MM.1S (cell line): ENCODE data around the gene PAGE5.

ENCODE experiments used
- DNase-seq: peaks from one replicate; pipeline ENCODE4 v3.0.0-alpha.2; 2015
- H2AFZ ChIP-seq: fragments of 300-600 bp; sonication (generic); 2 replicates; pipeline ENCODE4 v1.6.0; 2016; ENCODE audit warnings: antibody characterized with exemption, low read length
- H3F3A ChIP-seq: fragments of 300-600 bp; sonication (generic); 2 replicates; pipeline ENCODE4 v1.6.1; 2016; ENCODE audit warnings: mild to moderate bottlenecking, antibody characterized with exemption, low read length, moderate library complexity, mixed read lengths; ENCODE audit not compliant: insufficient read depth
- H3K27ac ChIP-seq: fragments of 300-600 bp; sonication (generic); 2 replicates; pipeline ENCODE4 v1.5.1; 2016; ENCODE audit warnings: mild to moderate bottlenecking, low read length
- H3K27me3 ChIP-seq: fragments of 300-600 bp; sonication (generic); replicated peaks from 2 replicates; pipeline ENCODE4 v1.6.0; 2016; ENCODE audit warnings: low read length; ENCODE audit not compliant: insufficient read depth
- H3K36me3 ChIP-seq: fragments of 300-600 bp; sonication (generic); replicated peaks from 2 replicates; pipeline ENCODE4 v1.6.1; 2016; ENCODE audit warnings: mild to moderate bottlenecking, low read length, mixed read lengths; ENCODE audit not compliant: insufficient read depth
- H3K4me1 ChIP-seq: fragments of 300-600 bp; sonication (generic); 2 replicates; pipeline ENCODE4 v1.6.1; 2016; ENCODE audit warnings: low read length, mixed read lengths
- H3K4me2 ChIP-seq: fragments of 300-600 bp; sonication (generic); 2 replicates; pipeline ENCODE4 v1.6.0; 2016; ENCODE audit warnings: low read depth, low read length
- H3K4me3 ChIP-seq: fragments of 300-600 bp; sonication (generic); 2 replicates; pipeline ENCODE4 v1.5.1; 2016; ENCODE audit warnings: low read length, mixed read lengths
- H3K79me2 ChIP-seq: fragments of 300-600 bp; sonication (generic); 2 replicates; pipeline ENCODE4 v1.6.1; 2016; ENCODE audit warnings: mixed run types, low read length, mixed read lengths
- H3K9ac ChIP-seq: fragments of 300-600 bp; sonication (generic); 2 replicates; pipeline ENCODE4 v1.6.1; 2016; ENCODE audit warnings: low read length, mixed read lengths
- H3K9me2 ChIP-seq: fragments of 300-600 bp; sonication (generic); replicated peaks from 2 replicates; pipeline ENCODE4 v1.6.1; 2016; ENCODE audit warnings: mild to moderate bottlenecking, low read length, mixed read lengths; ENCODE audit not compliant: insufficient read depth
- H3K9me3 ChIP-seq: fragments of 300-600 bp; sonication (generic); replicated peaks from 2 replicates; pipeline ENCODE4 v1.6.1; 2016; ENCODE audit warnings: mild to moderate bottlenecking, low read length, mixed read lengths; ENCODE audit not compliant: insufficient read depth
- H4K20me1 ChIP-seq: fragments of 300-600 bp; sonication (generic); 2 replicates; pipeline ENCODE4 v1.6.1; 2016; ENCODE audit warnings: mild to moderate bottlenecking, low read length, moderate library complexity, mixed read lengths; ENCODE audit not compliant: insufficient read depth
- EZH2 ChIP-seq: fragments of 300-600 bp; sonication (generic); optimal IDR thresholded peaks from 2 replicates; pipeline ENCODE3; 2017; ENCODE audit warnings: low read depth, mild to moderate bottlenecking, antibody characterized with exemption, low read length, mixed read lengths
- EZH2phosphoT487 ChIP-seq: fragments of 300-600 bp; sonication (generic); IDR thresholded peaks from 2 replicates; pipeline ENCODE4 v1.6.1; 2018; ENCODE audit warnings: antibody characterized with exemption, low read length
- TF ChIP-seq, protein P1 (sequence below): fragments of 300-600 bp; sonication (generic); IDR thresholded peaks from 2 replicates; pipeline ENCODE4 v1.5.1; 2016; ENCODE audit warnings: antibody characterized with exemption, low read length, mixed read lengths

Gene PAGE5, protein sequence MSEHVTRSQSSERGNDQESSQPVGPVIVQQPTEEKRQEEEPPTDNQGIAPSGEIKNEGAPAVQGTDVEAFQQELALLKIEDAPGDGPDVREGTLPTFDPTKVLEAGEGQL

DNA sequence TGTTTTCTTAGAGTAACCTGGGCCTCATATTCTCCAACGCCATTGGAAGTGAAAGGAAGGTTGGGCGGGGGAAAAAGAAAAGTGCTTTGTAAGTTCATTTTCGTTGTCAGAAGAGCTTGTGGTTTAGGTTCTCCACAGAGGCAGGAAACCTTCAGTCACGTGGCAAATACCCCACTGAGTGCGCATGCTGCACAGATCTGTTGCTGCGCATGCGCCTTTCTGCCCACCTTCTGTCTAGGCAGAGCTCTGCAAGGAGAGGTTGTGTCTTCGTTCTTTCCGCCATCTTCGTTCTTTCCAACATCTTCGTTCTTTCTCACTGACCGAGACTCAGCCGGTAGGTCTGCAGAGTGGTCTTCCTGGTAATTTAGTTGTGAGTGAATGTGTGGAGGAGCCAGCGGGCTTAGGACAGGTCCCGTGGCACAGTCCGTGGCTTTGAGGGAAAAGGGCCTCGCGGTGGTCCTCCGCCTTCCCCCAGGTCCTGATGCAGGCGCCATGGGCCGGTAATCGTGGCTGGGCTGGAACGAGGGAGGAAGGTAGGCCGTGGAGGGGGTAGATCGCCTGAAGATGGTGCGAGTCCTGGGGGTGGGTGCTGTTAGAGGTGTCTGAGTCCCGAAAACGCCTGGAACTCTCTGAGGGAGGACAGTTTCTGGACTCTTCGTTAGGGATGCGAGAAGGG, at the start of gene PAGE5:
PAGE5 (plus strand) TSS at position 228 of the 676 bp plus-strand sequence. CDS start 1,037 bp downstream, outside the sequence.
- H2AFZ ChIP-seq = no peak within 1 kb of the TSS
- TF ChIP-seq EZH2phosphoT487 = no peak
- no peak for TF ChIP-seq EZH2
- TF ChIP-seq, protein P1, sequence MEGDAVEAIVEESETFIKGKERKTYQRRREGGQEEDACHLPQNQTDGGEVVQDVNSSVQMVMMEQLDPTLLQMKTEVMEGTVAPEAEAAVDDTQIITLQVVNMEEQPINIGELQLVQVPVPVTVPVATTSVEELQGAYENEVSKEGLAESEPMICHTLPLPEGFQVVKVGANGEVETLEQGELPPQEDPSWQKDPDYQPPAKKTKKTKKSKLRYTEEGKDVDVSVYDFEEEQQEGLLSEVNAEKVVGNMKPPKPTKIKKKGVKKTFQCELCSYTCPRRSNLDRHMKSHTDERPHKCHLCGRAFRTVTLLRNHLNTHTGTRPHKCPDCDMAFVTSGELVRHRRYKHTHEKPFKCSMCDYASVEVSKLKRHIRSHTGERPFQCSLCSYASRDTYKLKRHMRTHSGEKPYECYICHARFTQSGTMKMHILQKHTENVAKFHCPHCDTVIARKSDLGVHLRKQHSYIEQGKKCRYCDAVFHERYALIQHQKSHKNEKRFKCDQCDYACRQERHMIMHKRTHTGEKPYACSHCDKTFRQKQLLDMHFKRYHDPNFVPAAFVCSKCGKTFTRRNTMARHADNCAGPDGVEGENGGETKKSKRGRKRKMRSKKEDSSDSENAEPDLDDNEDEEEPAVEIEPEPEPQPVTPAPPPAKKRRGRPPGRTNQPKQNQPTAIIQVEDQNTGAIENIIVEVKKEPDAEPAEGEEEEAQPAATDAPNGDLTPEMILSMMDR = no peak
- H4K20me1 ChIP-seq = no peaks in the 10 kb centered on the region
- H3K4me3 ChIP-seq = no peak within 1 kb of the TSS
- no peaks in the 10 kb centered on the region for H3K79me2 ChIP-seq
- H3K9me3 ChIP-seq = no peaks in the 10 kb centered on the region
- H3K27ac ChIP-seq = no peak within 1 kb of the TSS
- no peak within 1 kb of the TSS for H3K9ac ChIP-seq
- DNase-seq = peak; percentile 18
- H3K36me3 ChIP-seq = no peaks in the 10 kb centered on the region
- H3K27me3 ChIP-seq = no peaks in the 10 kb centered on the region
- no peak within 1 kb of the TSS for H3K4me2 ChIP-seq
- no peaks in the 10 kb centered on the region for H3K4me1 ChIP-seq
- no peaks in the 10 kb centered on the region for H3F3A ChIP-seq
- H3K9me2 ChIP-seq = no peaks in the 10 kb centered on the region

GRCh38 chrX:55187281-55187680, 32.9 kb upstream of the PAGE5 start:
- Histone ChIP-seq H3K36me3 (no peaks in the 10 kb centered on the region), H3K27ac (no peak overlapping the region), H3K9me2 (no peaks in the 10 kb centered on the region), H3F3A (no peaks in the 10 kb centered on the region), H3K4me2 (no peak overlapping the region), H3K9me3 (no peaks in the 10 kb centered on the region), H4K20me1 (no peaks in the 10 kb centered on the region), H3K27me3 (no peaks in the 10 kb centered on the region), H3K4me1 (no peaks in the 10 kb centered on the region), H2AFZ (no peak overlapping the region), H3K9ac (no peak overlapping the region), H3K79me2 (no peaks in the 10 kb centered on the region), H3K4me3 (no peak overlapping the region)
- DNase-seq = no peak
- TF ChIP-seq EZH2 (no peak), EZH2phosphoT487 (no peak)
- TF ChIP-seq, protein P1 = no peak

- DNase-seq = no peak
- Histone ChIP-seq H3K4me1 (no peaks in the 10 kb centered on the region), H3K27ac (no peak overlapping the region), H3K79me2 (no peaks in the 10 kb centered on the region), H3K9me2 (no peaks in the 10 kb centered on the region), H3K4me2 (no peak overlapping the region), H3K27me3 (no peaks in the 10 kb centered on the region), H2AFZ (no peak overlapping the region), H4K20me1 (no peaks in the 10 kb centered on the region), H3K4me3 (no peak overlapping the region), H3F3A (no peaks in the 10 kb centered on the region), H3K9me3 (no peaks in the 10 kb centered on the region), H3K36me3 (no peaks in the 10 kb centered on the region), H3K9ac (no peak overlapping the region)
- TF ChIP-seq EZH2phosphoT487 = no peak
- TF ChIP-seq, protein P1 = no peak
- no peak for TF ChIP-seq EZH2
Measured at GRCh38 chrX:55196688-55197087, 23.5 kb upstream of the PAGE5 start.
